ENCODE measurements around the gene NBEA.

- TF ChIP-seq CTCF (IDR thresholded peaks at IDR 0.05) (no peak), POLR2A (IDR thresholded peaks at IDR 0.05) (no peak)
Observed at GRCh38 chr13:35179494-35179893, 237.4 kb downstream of the NBEA start.
